ENCODE results near the gene THPO. TPM values are rescaled to one million over a fixed set of nuclear protein-coding genes. Genes with fewer than 3 reads are reported as not detected.

Gene THPO
- polyA plus RNA-seq, 3 donors: not detected

DNA sequence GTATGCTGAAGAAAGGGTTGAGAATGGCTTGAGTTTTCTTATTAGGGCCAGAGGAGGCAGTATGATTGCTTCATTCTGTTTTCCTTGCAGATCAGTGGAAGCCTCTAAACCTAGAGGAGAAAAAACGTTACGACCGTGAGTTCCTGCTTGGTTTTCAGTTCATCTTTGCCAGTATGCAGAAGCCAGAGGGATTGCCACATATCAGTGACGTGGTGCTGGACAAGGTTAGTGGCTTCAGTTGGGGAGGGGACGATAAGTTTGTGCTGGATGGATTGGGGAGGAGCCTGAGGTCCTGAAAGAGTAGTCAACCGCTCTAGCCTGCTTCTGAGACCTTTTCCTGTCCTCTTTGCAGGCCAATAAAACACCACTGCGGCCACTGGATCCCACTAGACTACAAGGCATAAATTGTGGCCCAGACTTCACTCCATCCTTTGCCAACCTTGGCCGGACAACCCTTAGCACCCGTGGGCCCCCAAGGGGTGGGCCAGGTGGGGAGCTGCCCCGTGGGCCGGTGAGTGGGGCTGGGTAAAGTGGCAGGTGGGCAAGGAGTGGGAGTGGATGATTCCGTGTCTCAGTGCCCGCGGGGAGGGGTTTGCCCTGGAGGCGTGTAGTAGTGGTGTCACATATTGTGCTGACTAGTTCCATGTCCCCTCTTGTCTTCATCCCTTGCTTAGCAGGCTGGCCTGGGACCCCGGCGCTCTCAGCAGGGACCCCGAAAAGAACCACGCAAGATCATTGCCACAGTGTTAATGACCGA, 55.1 kb downstream of the THPO start:
- H3K9me3 Mint-ChIP-seq: peaks cover 0 to 2% (median 0%) of the 10 kb centered on the region in 7 donors
- DNase-seq: peak; percentile 89 to 93 (median 91)
- peaks cover 0 to 3% (median 0%) of the 10 kb centered on the region in 3 donors for H3K27me3 Mint-ChIP-seq (ENCODE audit: low read depth in 3 of 3)
- 63% methylated on average over 17 of the region's 20 CpGs for WGBS (ENCODE audit: insufficient coverage)
- Histone ChIP-seq H4K20me1 (ENCODE audit: insufficient read depth, low read length) (peaks cover 72% of the 10 kb centered on the region), H3K4me2 (replicated peaks; ENCODE audit: extremely low read depth, low read length, poor library complexity, severe bottlenecking) (peak overlapping the region; percentile 49), H3K79me2 (ENCODE audit: insufficient read depth, low read length) (peaks cover 85% of the 10 kb centered on the region), H3K4me3 (replicated peaks in 1 of 3; ENCODE audit: low read depth in 2 of 3, low read length in 3 of 3) (peak overlapping the region in 1 of 3 experiments; percentile 28), H3K27me3 (ENCODE audit: control insufficient read depth in 2 of 2, insufficient read depth in 2 of 2, low read length in 2 of 2) (no peaks in the 10 kb centered on the region), H3K9ac (ENCODE audit: insufficient read depth, low read length, poor library complexity, severe bottlenecking) (no peak overlapping the region), H3K4me1 (ENCODE audit: control insufficient read depth in 1 of 2, insufficient read depth in 2 of 2, low read length in 2 of 2) (peaks cover 53 to 56% of the 10 kb centered on the region in 2 donors), H3K9me3 (replicated peaks in 1 of 2; ENCODE audit: control insufficient read depth in 1 of 2, insufficient read depth in 1 of 2, low read length in 2 of 2) (no peaks in the 10 kb centered on the region), H3K27ac (ENCODE audit: low read depth in 1 of 2, low read length in 2 of 2) (peak overlapping the region; percentile 74 to 89), H2AFZ (ENCODE audit: insufficient read depth, low read depth, low read length, poor library complexity, severe bottlenecking) (no peak overlapping the region), H3K36me3 (replicated peaks in 1 of 2; ENCODE audit: control insufficient read depth in 1 of 2, insufficient read depth in 2 of 2, low read length in 2 of 2) (peaks cover 75 to 78% of the 10 kb centered on the region in 2 donors)
- intact Hi-C loops (cut with micrococcal nuclease): no loop called here
- peaks cover 50% of the 10 kb centered on the region for H3K4me1 Mint-ChIP-seq
- H3K4me3 Mint-ChIP-seq: peak overlapping the region; percentile 31 to 67
- peaks cover 80 to 81% of the 10 kb centered on the region in 2 donors for H3K36me3 Mint-ChIP-seq
- TF ChIP-seq, protein P1, sequence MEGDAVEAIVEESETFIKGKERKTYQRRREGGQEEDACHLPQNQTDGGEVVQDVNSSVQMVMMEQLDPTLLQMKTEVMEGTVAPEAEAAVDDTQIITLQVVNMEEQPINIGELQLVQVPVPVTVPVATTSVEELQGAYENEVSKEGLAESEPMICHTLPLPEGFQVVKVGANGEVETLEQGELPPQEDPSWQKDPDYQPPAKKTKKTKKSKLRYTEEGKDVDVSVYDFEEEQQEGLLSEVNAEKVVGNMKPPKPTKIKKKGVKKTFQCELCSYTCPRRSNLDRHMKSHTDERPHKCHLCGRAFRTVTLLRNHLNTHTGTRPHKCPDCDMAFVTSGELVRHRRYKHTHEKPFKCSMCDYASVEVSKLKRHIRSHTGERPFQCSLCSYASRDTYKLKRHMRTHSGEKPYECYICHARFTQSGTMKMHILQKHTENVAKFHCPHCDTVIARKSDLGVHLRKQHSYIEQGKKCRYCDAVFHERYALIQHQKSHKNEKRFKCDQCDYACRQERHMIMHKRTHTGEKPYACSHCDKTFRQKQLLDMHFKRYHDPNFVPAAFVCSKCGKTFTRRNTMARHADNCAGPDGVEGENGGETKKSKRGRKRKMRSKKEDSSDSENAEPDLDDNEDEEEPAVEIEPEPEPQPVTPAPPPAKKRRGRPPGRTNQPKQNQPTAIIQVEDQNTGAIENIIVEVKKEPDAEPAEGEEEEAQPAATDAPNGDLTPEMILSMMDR (IDR thresholded peaks at IDR 0.05): no peak
- peak overlapping the region; percentile 92 to 97 (median 94) for H3K27ac Mint-ChIP-seq

Small RNA genes within 50 kb of the gene (small RNA-seq; reads per million reads assigned to genes)
- gene SNORD66 (ENCODE audit: insufficient read length, low read depth): 4,012 reads per million, percentile 100 among the genes with 10 or more reads in this experiment

Other genes with a start within 250 kb of the THPO start
- 10 to 100 TPM; 22.7 to 50.0 (median 24.1) TPM for gene EIF2B5, start 242.8 kb downstream of the THPO start, polyA plus RNA-seq
- gene DVL3, start 222.8 kb downstream of the THPO start, polyA plus RNA-seq: 10 to 100 TPM in 1 of 3 donors, 1 to 10 TPM in 2; 4.5 to 42.1 (median 9.4) TPM
- gene AP2M1, start 203.4 kb downstream of the THPO start, polyA plus RNA-seq: 100 to 1,000 TPM; 283 to 327 (median 295) TPM
- 10 to 100 TPM; 13.5 to 74.8 (median 13.9) TPM for gene ABCF3, start 192.0 kb downstream of the THPO start, polyA plus RNA-seq
- under 1 TPM in 1 of 3 donors, not detected in 2; 0.32 TPM for gene VWA5B2, start 148.6 kb downstream of the THPO start, polyA plus RNA-seq
- gene ALG3, start 129.2 kb downstream of the THPO start, polyA plus RNA-seq: 10 to 100 TPM; 29.0 to 60.8 (median 56.4) TPM
- 10 to 100 TPM in 1 of 3 donors, 1 to 10 TPM in 2; 4.0 to 12.0 (median 7.3) TPM for gene EEF1AKMT4, start 128.5 kb downstream of the THPO start, polyA plus RNA-seq
- gene CAMK2N2, start 116.7 kb downstream of the THPO start, polyA plus RNA-seq: not detected
- not detected for gene ECE2, start 102.2 kb downstream of the THPO start, polyA plus RNA-seq
- 100 to 1,000 TPM; 138 to 186 (median 167) TPM for gene PSMD2, start 79.0 kb downstream of the THPO start, polyA plus RNA-seq
- 100 to 1,000 TPM in 1 of 3 donors, 10 to 100 TPM in 2; 13.9 to 119 (median 24.2) TPM for gene EIF4G1, start 63.6 kb downstream of the THPO start, polyA plus RNA-seq
- gene FAM131A, start 40.6 kb downstream of the THPO start, polyA plus RNA-seq: 10 to 100 TPM in 1 of 3 donors, 1 to 10 TPM in 2; 5.8 to 30.6 (median 7.7) TPM
- gene CLCN2, start 16.6 kb downstream of the THPO start, polyA plus RNA-seq: 1 to 10 TPM in 1 of 3 donors, under 1 TPM in 1, not detected in 1; 0.16 to 2.7 TPM
- gene POLR2H, start 16.5 kb downstream of the THPO start, polyA plus RNA-seq: 10 to 100 TPM; 21.7 to 67.3 (median 24.6) TPM
- gene CHRD, start 1.8 kb upstream of the THPO start, polyA plus RNA-seq: under 1 TPM in 1 of 3 donors, not detected in 2; 0.03 TPM
- gene EPHB3, start 183.6 kb upstream of the THPO start, polyA plus RNA-seq: 1 to 10 TPM in 1 of 3 donors, under 1 TPM in 2; 0.71 to 1.2 (median 0.80) TPM